AML-193 (cell line): Measurements from ENCODE around the gene LMF1.
A peak's percentile ranks its signal among the peaks of the same experiment; 100 is the strongest.

ENCODE experiments used
- DNase-seq, 2 experiments: peaks; one replicate each; lab custom pipeline; 2025; lab: John Stamatoyannopoulos, UW

The LMF1 gene

DNA sequence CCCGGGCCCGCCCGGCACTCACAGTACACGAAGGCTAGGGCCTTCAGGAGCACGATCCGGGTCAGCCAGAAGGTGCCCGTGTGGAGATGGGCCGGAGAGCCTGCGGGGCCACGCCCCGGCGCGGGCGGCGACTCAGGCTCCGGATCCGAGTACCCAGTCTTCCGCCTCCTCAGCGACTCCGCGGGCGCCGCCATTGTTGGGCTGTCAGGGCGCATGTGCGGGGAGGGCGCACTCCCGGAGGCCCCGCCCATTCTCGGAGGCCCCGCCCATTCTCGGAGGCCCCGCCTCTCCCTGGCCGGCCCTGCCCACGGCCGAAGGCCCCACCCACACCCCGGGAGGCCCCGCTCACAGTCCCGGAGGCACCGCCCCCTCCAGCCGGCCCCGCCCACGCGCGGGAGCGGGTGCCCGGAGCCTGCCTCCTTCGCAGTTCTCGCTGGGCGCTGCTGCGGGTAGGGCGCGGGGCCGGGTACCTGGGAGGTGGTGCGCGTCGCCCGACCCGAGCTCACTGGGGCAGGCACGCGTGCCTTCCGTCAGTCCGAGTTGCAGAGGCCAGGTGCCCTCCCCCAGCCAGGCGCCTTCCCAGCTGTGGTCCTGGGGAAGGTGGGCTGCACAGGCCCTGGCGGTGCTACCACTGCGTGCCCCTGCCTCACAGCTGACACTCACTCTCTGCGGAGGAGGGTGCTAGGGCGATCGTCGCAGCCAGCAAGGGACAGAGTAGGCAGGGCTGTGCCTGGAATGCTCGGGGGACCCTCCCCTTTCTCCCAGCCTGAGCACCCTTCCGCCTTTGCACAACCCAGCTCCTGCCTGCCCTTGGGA, at the start of gene LMF1:
Gene LMF1 (minus strand): TSS at position 219 of the 816 bp plus-strand sequence. CDS start 4 bp downstream, at position 215.
- peak; percentile 72 to 76 for DNase-seq

DNA sequence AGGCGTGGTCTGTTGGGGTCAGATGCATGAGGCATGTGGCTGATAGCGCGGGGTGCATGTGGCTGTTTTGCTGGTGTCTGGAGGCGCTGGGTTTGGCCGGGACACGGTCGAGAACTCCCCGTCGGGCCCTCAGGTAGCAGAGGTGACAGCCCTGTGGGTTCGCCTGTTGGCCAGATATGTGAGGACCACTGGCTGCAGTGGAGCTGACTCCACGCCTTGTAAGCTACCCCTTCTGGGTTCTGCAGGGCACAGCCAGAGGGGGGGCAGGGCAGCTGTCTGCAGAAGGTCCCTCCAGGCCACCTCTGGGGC, 49.3 kb upstream of the LMF1 start:
- no peak for DNase-seq

DNA sequence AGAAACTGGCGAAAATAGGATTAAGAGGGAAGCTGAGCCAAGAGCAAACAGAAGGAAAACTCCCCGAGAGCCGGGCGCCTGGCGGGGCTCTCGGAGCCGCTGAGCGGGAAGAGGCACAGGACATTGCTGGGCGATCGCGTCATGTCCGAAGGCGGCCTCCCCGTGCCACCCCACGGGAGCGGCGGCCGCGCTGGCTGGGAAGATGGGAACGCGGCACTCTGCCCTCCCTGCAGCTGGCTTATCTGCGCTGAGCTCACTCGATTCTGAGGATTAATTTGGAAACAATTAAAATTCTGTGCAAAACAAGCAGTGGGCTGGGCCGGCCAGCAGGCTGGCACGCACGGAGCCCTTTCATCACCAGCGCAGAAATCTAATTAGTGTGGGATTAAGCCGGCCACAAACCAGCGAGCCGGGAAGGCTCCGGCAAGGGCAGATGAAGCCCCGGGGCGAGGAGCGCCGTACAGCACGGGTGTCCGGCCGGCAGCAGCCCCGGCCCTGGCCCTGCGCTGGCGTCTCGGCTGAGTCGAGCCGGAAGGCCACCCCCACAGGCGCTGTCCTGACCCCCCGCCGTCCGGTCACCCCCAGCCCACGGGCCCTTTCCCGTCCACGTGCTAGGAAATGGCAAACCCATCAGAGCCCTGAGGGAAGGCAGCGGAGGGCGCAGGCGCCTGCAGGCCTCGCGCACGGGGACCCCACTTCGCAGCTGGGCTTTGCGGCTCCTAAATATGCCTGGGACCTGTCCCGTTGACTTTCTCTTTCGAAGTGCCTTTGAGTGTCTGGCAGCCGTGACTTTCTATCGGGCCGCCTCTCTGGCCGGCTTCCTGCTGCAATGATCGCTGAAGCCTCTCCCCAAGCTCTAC, 48.7 kb upstream of the LMF1 start:
- DNase-seq = no peak

DNA sequence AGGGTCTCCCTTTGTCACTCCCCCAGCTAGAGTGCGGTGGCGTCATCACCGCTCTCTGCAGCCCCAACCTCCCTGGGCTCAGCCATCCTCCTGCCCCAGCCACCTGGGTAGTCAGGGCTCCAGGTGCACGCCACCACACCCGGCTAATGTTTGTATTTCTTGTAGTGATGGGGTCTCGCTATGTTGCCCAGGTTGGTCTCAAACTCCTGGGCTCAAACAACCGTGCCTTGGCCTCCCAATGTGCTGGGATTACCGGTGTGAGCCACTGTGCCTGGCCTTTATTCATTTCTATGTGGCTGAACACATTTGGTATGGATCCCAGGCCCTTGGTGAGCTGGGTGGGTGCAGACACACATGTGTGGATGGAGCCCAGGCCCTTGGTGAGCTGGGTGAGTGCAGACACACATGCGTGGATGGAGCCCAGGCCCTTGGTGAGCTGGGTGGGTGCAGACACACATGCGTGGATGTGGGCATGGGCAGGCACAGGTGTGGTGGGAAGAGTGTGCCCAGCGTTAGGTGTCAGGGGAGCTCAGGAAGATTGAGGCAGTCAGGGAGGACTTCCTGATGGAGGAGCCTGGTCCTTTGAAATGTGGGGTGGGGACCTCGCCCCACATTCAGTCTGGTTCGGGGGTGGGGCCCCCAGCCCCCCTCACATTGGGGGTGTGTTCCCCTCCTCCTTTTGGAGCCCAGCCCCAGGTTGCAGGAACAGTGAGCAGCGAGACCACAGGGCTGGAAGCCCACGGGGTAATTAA, 47.8 kb upstream of the LMF1 start:
- DNase-seq = no peak

DNA sequence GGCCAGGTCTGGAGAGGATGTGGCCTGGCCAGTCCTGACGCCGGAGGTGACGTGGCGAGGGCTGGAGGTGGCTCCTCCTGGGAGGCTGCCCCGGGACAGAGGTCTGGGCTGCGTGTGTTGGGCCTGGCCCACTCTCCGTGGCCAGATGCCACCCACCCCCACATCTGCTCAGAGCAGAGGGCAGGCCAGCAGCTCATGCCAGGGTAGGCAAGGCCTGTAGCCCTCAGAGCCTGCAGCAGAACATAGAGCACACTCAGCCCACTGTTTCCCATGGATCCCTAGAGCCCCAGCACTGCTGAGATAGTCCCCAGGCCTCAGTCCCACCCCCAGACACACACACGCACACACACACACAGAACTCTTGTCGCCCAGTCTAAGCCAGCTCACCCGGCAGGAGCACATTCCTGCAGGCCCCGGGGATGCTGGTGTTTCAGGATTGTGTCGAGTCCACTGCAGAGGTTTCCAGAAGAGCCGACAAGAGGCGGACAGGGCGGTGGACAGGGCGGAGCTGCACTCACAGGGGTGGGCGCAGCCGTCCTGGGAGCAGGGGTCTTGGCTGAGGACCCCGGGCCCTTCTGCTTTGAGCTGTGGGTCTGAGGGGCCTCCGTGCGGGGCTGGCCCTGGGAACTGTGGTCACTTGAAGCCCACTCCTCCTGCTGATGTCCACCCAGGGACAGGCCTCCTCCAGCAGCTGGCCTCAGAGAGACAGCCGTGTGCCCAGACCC, 44.1 kb upstream of the LMF1 start:
- DNase-seq = no peak

DNA sequence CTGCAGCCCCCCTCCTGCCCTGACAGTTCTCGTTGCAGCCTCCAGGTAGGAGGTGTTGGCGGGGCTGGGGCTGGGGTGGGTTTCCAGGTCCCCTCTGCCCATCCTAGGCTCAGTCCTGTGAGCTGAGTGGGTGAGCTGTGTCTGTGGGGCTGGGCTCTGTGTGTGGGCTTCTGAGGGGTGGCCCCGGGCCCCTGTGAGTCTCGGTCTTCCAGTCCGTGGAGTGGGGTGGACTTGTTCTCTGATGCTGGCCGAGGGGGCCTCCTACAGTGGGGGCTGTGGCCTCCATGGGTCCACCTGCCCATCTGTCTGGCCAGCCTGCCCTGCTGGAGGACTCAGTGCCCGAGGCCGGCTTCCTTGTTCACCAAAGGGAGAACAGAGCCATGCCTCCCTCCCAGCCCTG, 43.4 kb upstream of the LMF1 start:
- no peak for DNase-seq

DNA sequence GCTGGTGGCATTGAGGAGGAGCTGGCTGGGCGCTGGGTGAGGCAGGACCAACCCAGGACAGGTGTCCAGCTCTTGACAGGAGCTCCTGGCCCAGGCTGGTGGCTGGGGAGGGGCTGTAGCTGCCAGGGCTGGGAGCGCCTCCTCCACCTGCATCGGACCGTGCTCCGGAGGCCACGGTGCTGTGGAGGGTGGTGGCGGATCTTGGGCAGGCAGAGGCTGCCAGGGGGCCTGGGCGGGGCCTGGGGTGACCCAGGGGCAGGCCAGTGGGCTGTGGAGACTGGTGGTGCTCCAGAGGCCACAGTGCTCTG, 42.8 kb upstream of the LMF1 start:
- no peak for DNase-seq

DNA sequence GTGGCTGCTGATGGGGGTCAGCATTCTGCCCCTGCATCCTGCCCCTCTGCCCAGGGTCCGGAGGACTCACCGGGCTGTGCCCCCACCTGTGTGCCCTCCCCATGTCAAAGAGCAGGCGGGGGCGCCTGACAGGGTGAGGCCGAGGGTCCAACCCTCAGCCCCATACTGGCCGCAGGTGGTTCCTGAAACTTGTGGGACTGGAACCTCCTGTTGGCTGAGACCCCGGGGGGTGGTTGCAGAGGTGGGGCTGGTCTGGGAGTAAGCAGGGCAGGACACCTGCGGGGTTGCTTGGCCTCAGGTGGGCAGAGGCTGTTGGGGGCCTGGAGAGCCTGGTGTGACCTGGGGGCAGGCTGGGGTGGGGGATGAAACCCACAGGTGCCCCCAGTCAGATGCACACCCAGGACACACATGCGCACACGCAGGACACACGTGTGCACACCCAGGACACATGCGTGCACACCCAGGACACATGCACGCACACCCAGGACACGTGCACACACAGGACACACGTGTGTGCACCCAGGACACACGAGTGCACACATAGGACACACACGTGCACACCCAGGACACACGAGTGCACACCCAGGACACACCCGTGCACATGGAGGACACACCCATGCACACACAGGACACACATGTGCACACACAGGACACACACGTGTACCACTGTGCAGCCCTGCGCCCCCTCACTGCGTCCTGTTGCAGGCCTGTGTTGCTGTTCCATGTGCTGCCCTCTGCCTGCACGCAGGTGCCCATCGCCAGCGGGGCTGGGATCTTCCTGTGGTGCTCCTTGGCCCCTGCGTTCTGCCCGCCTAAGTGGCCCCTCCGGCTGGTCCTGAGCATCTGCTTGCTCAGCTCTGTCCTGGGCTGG, 42.2 kb upstream of the LMF1 start:
- DNase-seq = no peak

DNA sequence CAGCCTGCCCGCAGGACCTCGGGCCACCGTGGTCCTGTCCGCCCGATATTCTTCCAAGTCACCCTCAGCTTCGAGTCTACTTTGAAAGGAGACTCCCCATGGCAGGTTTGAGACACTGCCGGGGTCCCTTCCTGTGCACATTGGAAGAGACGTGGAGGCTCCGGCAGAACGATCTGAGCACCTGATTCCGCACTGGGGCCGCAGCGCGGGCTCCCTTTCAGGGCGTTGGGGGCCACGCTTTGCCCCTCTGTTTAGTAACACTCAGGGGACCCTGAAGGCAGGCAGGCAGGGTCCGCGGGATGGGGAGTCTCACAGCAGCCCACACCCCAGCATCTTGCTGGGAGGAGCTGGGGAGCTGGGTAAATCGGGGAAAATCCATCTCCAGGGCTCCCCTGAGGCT, 41.4 kb upstream of the LMF1 start:
- DNase-seq = no peak

DNA sequence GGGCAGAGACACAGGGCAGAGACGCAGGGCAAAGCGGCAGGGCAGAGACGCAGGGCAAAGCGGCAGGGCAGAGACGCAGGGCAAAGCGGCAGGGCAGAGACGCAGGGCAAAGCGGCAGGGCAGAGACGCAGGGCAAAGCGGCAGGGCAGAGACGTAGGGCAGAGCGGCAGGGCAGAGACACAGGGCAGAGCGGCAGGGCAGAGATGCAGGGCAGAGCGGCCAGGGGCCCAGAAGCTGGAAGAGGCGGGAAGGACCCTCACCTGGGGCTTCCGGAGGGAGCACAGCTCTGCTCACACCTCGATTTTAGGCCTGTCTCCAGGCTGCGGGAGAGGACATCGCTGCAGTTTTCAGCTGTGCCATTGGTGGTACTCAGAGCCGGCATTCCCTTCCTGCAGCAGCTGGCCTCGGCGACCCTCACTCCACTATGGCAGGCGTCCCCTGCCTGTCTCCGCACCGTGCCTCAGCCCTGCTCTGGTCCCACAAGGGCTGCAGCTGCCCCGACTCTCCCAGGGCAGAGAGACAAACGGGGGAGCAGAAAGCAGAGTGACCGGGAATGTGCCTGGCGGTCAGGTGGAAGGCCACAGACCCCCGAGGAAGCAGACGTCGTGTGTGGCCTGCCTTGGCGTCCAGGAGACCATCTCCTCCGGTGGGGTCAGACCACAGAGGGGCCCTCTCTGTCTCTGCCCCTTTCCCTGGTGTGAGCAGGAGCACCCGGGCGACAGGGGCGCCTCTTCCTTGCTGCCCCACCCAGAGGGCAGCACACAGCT, 40.7 kb upstream of the LMF1 start:
- no peak for DNase-seq

DNA sequence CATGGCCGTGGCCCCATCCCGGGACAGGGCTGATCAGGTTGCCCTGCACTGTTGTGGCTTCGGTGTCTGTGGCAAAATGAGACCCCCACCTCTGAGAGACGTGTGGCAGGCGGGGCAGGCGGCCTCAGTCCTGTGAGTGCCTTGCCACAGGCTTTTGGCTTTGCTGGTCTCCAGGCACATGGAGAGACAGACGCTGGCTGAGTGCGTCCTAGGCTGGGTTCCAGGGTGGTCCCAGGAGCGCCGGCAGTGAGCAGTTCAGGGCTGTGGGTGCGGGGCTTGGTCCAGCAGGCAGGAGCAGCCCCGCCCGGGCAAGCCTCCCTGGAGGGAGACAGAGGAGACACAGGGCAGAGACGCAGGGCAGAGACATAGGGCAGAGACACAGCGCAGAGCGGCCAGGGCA, 40.0 kb upstream of the LMF1 start:
- no peak for DNase-seq

DNA sequence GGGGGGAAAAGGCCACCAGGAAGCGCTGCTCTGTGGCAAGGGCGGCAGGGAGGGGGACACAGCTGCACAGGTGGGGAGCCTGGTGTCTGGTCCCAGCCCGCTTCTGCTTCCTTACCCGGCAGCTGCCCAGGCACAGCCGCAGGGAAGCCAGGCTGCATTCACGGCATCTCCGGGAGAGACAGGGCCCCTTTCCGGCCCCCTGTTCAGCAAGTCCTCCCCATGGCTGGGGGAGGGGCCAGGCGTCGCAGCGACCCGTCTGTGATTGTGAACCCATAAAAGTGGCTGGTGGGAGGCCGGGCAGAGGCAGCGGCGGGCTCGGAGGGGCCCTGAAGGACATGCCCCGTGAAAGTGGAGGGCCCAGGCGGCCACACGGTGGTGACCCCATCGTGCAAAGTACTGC, 39.5 kb upstream of the LMF1 start:
- DNase-seq = no peak

DNA sequence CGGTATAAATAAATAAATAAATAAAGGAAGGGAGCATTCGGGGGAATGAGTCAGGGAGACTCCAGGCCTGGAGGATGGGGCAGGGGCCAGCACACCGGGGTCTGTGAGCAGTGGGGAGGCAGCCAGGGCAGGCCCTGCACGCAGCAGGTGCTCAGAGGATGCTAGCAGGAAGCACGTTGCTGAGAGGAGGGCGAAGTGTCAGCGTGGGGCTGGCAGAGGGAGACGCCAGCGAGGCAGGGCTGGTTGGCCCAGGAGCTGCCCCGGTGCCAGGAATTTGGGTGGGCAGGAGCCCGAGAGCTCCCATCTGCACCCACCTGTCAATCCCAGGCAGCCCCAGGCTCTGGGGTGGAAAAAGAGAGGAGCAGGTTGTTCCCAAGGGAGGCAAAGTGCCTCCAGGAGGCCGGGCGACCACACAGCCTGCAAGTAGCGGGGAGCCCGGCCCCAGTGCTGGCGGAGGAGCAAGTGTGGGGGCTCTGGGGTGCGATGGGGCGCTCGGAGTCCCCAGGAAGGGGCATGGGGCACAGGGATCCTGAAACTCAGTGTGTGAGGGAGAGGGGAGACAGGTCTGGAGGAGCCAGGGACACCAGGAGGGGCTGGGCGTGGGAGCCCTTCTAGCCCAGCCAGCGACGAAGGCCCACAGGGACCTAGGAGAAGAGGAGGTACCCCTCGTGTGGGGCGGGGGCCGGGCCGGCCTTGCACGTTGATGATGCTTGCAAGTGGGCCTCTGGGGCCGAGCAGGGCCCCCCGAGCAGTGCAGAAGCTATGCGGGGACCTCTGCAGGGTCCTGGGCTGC, 38.8 kb upstream of the LMF1 start:
- DNase-seq = no peak

DNA sequence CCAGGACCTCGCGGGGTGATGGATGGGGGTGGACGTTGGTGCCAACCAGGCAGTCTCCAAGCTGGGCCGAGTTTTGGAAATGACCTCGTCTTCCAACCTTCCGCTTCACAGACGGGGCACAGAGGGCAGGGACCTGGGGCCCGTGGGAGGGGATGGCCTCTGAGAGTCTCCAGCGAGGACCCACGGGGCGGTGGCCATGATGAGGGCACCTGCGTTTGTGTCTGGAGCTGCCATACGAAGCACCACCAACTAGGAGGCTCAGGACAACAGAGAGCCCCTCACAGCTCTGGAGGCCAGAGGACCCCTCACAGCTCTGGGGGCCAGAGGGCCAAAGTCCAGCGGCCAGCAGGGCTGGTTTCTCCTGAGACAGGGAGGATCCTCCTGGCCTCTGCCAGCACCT, 37.3 kb upstream of the LMF1 start:
- no peak for DNase-seq

DNA sequence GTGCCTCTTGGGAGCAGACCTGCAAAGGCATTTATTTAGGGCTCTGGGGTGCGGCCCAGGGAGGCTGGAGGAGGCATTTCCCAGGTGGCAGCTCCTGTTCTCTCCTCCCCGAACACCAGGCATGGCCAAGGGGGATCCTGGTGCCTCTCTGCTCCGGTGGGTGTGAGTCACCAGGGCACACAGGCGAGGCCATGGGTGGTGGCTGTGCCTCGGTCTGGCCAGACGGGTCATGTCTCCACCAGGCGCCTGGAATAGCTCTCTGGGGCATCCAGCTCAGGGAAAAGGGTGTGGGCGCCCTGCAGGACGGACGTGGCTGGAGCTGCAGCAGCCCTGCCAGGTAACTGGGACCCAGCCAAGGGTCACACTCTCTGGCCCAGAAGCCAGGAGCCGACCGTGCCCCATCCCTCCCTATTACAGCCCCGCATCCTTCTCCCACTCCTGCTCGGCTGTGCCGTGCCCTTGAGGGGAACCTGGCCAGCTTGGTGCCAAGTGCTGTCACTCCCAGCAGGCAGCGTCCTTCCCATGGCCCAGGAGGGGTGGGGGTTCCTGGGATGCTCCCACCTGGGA, 36.6 kb upstream of the LMF1 start:
- DNase-seq = no peak

DNA sequence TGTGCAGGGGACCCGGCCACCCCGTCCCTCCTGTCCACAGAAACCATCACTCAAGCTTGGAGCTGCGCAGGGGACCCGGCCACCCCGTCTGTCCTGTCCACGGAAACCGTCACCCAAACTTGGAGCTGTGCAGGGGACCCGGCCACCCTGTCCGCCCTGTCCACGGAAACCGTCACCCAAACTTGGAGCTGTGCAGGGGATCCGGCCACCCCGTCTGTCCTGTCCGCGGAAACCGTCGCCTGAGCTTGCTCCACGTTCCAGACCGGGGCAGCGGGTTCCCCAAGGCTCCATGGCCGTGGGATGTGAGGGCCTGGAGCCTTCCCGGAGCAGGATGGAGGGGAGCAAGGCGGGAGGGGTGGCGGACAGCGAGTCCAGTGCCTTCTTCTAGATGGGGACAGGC, 36.0 kb upstream of the LMF1 start:
- DNase-seq = no peak

DNA sequence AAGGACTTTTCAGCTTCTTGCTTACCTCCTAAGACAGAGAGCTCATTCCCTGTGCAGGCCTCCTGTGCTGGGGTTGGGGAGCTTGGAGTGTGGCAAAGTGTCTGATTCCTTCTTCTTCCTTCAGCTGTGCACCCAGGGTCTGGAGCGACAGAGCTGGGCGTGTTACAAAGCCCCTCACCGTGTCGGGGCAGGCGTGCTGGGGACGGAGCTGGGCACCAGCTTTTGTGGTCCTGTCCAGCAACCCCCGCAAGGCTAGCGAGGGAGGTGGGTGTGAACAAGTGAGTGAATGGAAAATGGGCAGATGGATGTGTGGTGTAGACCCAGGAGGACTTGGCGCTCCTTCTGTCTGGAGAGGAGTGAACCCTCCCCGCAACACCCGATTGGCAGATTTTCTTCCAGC, 34.5 kb upstream of the LMF1 start:
- DNase-seq = no peak

DNA sequence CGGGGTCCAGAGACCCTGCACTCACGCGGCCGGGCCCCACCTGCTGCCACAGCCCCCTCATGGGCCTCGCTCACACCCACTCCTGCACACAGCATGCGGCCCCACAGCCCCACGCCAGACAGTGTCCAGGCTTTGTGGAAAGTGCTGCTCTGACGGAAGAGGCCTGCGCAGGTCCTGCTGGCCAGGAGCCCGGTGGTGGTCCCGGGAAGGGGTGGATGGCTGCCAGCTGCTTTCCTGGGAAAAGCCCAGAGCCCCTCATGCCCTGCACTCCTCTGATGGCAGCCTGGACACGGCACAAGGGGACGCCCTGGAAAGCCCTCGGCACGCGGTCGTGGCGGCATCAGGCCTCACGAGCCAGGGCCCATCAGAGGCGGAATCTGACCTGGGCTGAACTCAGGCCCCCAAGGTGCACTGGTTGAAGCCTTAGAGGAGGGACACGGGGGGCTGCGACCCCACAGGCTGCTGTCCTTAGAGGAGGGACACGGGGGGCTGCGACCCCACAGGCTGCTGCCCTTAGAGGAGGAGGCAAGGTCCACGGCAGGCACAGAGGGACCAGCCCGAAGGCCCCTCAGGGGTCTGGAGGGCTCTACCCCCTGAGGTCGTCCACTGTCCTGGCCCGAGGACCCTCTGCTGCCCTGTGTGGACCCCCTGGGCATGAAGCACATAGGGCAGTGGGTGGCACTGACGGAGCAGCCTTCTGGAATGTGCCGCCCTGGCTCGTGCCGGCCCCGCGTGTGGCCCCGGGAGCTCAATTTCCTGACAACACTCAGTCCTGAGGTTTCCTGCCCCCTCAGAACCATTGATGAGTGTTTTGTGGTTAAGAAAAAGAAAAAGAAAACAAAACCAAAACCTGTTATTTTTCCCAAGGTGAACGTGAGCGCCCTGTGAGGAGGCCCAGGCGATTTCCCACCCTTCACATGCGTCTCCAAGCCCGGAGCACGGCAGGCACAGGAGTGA, 32.9 kb upstream of the LMF1 start:
- DNase-seq = no peak
